ENCODE measurements around the gene CDH10.

The CDH10 gene

DNA sequence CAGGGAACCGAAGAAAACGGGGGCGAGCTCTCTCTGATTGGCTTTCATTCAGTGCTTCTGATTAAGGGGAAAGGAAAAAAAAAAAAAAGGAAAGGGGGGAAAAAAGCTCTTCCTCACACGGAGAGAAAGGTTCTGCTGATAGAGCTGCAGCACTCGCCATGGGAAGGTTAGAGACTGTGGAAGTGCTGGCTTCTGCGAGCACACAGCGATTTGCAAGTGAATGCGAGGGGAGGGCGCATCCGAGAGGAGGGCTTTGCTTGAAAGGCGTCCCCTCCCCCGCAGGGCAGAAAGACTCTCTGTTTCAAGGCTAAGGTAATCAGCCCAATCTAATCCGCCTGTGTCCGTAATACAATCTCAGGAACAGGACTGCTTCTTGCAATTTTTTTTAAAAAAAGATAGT is at the start of gene CDH10:
TSS of gene CDH10 (minus strand) at position 218 of the 400 bp plus-strand sequence. CDS start 51,488 bp downstream, outside the sequence.
- no peak for DNase-seq (ENCODE audit: low read depth)

GRCh38 chr5:24693609-24694008 is 48.8 kb upstream of the CDH10 start:
- no peak for DNase-seq (ENCODE audit: low read depth)

- DNase-seq (ENCODE audit: low read depth), result no peak
Observed at GRCh38 chr5:24691074-24691473, 46.3 kb upstream of the CDH10 start.

GRCh38 chr5:24681106-24681505 is 36.3 kb upstream of the CDH10 start:
- no peak for DNase-seq (ENCODE audit: low read depth)

DNA sequence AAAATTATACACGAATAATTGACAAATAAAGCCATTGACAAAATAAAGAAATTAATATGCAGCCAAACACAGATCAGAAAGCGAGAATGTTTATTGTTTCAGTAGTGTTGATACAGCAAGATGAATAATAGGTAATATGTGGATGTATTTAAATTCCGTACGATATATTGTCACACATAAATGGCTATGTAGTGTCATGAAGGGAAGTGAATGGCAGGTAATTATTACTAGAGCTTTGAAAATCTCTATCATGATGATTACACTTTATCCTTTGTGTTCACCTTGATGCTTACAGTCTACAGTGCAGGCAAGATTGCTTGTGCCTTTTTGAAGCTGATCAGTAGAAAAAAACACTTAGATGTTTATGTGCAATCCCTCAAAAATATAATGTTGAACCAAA is 23.3 kb upstream of the CDH10 start:
- no peak for DNase-seq (ENCODE audit: low read depth)

GRCh38 chr5:24649531-24649930 is 4.8 kb upstream of the CDH10 start:
- DNase-seq (ENCODE audit: low read depth), result no peak

GRCh38 chr5:24646915-24647314 is 2.1 kb upstream of the CDH10 start:
- no peak for DNase-seq (ENCODE audit: low read depth)

GRCh38 chr5:24645483-24645882 is 705 bp upstream of the CDH10 start:
- DNase-seq (ENCODE audit: low read depth), result no peak

GRCh38 chr5:24643880-24644279 is 898 bp downstream of the CDH10 start:
- DNase-seq (ENCODE audit: low read depth), result no peak

- DNase-seq (ENCODE audit: low read depth), result no peak
Observed at GRCh38 chr5:24643156-24643555, 1.6 kb downstream of the CDH10 start.

DNA sequence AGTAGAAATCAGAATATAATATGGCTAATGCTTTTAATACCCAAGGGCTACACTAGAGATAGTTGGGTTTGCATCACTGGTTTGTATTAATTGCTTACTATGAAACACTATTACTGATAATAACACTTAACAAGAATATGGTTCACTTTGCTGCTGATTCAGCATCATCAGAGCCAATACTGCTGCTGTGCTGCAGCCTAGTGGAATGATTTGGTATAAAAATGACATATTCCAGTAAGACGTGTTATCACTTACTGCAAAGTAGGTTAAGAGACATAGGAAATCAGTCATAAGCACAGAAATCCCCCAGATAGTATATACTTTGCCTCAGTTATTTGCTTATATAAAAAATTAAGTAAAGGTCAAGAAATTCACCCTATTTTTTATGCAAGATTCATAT is 2.8 kb downstream of the CDH10 start:
- DNase-seq (ENCODE audit: low read depth), result no peak

- no peak for DNase-seq (ENCODE audit: low read depth)
Observed at GRCh38 chr5:24635209-24635608, 9.6 kb downstream of the CDH10 start.

DNA sequence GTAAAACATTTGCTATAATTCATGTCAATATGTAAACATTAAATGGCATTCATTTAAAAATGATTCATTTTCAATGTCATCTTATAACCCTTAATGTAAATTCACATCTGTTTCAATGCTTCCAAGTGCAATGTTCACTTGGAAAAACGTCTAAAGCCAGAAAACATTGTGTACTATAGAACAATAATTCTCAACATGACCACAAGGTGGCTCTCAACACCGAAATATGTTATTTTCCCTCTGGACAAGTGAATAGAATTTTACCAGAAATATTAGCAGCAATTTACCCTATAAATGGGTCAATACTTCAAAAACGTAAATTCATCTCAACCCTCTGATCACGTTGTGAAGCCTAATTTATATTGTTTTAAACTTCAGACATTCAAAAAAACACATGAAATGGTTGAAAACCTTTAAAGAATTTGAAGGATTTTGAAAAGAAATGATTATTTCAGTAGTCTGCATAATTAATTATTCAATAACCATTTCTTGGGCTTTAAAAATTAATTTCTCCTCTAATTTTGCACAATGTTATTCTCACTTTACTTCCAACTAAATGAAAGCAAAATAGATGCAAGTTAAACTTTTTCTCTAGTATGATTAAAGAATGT is 11.0 kb downstream of the CDH10 start:
- DNase-seq (ENCODE audit: low read depth), result no peak

- no peak for DNase-seq (ENCODE audit: low read depth)
Observed at GRCh38 chr5:24632353-24632752, 12.4 kb downstream of the CDH10 start.

DNA sequence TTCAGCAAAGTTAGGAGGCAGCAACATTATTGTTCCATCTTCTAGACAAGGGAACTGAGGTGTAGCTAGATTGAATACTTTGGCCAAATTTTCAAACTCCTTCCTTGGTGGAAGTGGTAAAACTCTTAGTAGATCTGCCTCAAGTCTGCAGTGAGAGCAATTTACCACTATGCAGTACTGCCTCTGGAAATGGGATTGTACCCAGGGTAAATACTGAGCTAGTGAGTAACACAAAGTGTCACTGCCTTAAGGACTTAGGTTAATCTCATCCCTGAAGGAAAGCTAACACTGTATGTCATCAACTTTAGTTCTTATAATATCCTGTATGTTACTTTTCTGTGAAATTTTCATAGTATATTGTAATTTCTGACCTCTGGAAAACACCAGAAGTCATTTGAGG is 13.9 kb downstream of the CDH10 start:
- no peak for DNase-seq (ENCODE audit: low read depth)

DNA sequence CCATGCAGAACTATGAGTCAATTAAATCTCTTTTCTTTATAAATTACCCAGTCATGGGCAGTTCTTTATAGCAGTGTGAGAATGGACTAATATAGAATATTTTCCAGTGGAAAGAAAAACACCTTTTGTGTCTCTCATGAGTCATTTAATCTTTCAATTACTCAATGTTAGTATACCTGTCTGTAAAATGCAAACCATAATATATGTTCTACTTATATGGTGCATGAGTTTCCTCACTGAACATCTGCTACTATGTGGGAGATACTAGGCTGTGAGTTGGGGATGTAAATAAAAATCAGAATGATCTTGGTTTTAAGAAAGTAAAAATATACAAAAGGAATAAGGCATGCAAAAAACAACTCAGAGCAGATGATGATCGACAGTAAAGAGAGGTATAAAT is 15.0 kb downstream of the CDH10 start:
- no peak for DNase-seq (ENCODE audit: low read depth)

DNA sequence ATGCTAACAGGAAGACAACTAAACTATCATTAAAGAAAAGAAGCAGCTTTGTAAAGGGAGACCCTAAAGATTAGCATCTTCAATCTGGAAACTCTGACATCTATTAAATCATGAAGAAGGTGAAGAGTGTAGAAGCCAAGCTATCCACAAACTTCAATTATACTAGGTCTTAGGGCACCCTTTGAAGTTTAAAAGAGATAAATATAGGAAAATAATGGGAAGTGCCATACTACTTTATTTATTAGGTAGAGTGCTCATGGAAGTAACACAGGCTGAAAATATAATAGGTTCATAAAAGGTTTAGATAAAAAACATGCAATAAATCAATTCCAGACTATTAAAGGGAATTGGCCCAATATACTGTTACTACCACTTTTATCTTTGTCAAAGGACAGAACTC is 19.9 kb downstream of the CDH10 start:
- no peak for DNase-seq (ENCODE audit: low read depth)

- no peak for DNase-seq (ENCODE audit: low read depth)
Observed at GRCh38 chr5:24623624-24624023, 21.2 kb downstream of the CDH10 start.

DNA sequence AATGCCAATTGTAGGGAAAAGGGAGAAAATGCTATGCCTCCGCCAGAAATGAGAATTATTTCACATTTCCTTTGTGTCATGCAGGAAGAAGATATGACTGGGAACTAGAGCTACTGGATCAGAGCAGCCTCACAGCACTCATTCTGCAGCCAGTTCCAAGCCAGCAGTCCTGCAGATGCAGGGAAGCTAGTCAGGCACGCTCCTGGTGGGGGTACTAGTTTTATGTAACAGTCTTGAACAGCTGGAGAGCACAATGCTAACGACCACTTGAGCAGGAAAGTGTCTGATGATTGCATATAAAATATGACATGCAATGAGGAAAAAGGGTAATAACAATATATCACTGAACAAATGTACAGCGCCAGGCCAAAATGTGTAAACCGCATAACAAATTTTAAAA is 21.7 kb downstream of the CDH10 start:
- no peak for DNase-seq (ENCODE audit: low read depth)

GRCh38 chr5:24621792-24622191 is 23.0 kb downstream of the CDH10 start:
- no peak for DNase-seq (ENCODE audit: low read depth)

- no peak for DNase-seq (ENCODE audit: low read depth)
Observed at GRCh38 chr5:24616566-24616965, 28.2 kb downstream of the CDH10 start.

- no peak for DNase-seq (ENCODE audit: low read depth)
Observed at GRCh38 chr5:24615159-24615558, 29.6 kb downstream of the CDH10 start.

- DNase-seq (ENCODE audit: low read depth), result no peak
Observed at GRCh38 chr5:24609706-24610105, 35.1 kb downstream of the CDH10 start.

DNA sequence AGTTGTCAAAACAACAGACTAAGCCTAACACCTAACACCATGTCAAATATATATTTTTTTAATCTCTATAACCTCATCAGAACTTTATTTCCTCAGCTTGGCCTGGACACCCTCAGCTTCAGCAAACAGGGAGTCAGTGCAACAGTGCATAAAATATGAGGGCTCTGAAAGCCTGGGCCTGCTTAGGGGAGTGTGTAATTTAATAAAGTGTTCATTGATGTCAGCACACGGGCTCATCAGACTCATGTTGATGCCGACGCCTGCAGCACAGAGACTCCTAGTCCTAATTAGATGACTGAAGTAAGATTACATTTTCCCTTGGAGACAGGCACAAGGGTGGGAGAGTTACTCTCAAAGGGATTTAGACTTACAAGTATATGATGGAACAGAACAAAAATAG is 37.8 kb downstream of the CDH10 start:
- DNase-seq (ENCODE audit: low read depth), result no peak

DNA sequence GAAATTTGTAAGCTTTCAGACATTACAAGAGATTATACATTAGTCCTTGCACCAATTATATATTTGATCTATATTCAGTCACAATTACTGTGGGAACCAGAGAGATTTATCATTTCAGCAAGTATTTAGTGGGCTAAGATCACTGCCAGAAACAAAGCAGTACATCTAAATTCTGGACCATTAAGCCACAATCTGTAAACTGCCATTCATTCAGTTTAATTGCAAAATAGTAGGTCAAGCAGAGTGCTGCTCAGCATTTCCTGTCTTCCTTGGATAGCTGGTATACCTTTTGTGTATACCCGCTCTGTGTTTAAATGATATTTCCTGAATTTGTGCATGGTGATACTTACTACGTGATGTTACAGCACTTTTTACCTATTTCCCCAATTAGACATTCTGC is 42.6 kb downstream of the CDH10 start:
- DNase-seq (ENCODE audit: low read depth), result no peak
